ENCODE data around the gene GRIK1. TPM values are rescaled to one million over a fixed set of nuclear protein-coding genes. Genes with fewer than 3 reads are reported as not detected.

GRIK1 gene
- total RNA-seq, 1 experiment from 2014 or later: 0.09 TPM

- POLR2A ChIA-PET: no interaction called here
Measured at GRCh38 chr21:29524055-29524454, 415.7 kb downstream of the GRIK1 start.

GRCh38 chr21:29523646-29524045, 416.1 kb downstream of the GRIK1 start:
- CTCF ChIA-PET: no interaction called here
- ATAC-seq (no peak), DNase-seq (ENCODE audit: low spot score) (no peak)
- no peaks in the 10 kb centered on the region for H3K4me1 Mint-ChIP-seq
- peaks cover 33% of the 10 kb centered on the region for H3K36me3 Mint-ChIP-seq
- H3K9me3 Mint-ChIP-seq: peaks cover 42% of the 10 kb centered on the region
- POLR2A ChIA-PET: no interaction called here
- no peak overlapping the region for H3K4me3 Mint-ChIP-seq
- no peaks in the 10 kb centered on the region; the same call in 1 of the 2 replicates for H3K27me3 Mint-ChIP-seq (ENCODE audit: low read depth)
- no peak for TF ChIP-seq ZNF263 (CRISPR knock-in tag; IDR thresholded peaks at IDR 0.05; ENCODE audit: low read depth)
- no peak for TF ChIP-seq ETV6 (CRISPR knock-in tag; IDR thresholded peaks at IDR 0.05)
- TF ChIP-seq ARID4B (CRISPR knock-in tag; IDR thresholded peaks at IDR 0.05; ENCODE audit: borderline replicate concordance): no peak
- TF ChIP-seq, protein P1, sequence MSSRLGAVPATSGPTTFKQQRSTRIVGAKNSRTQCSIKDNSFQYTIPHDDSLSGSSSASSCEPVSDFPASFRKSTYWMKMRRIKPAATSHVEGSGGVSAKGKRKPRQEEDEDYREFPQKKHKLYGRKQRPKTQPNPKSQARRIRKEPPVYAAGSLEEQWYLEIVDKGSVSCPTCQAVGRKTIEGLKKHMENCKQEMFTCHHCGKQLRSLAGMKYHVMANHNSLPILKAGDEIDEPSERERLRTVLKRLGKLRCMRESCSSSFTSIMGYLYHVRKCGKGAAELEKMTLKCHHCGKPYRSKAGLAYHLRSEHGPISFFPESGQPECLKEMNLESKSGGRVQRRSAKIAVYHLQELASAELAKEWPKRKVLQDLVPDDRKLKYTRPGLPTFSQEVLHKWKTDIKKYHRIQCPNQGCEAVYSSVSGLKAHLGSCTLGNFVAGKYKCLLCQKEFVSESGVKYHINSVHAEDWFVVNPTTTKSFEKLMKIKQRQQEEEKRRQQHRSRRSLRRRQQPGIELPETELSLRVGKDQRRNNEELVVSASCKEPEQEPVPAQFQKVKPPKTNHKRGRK (CRISPR knock-in tag; IDR thresholded peaks at IDR 0.05; ENCODE audit: borderline replicate concordance): no peak
- no peak for TF ChIP-seq GRHL2 (CRISPR knock-in tag; IDR thresholded peaks at IDR 0.05; ENCODE audit: insufficient replicate concordance, severe bottlenecking)
- TF ChIP-seq, protein P2, sequence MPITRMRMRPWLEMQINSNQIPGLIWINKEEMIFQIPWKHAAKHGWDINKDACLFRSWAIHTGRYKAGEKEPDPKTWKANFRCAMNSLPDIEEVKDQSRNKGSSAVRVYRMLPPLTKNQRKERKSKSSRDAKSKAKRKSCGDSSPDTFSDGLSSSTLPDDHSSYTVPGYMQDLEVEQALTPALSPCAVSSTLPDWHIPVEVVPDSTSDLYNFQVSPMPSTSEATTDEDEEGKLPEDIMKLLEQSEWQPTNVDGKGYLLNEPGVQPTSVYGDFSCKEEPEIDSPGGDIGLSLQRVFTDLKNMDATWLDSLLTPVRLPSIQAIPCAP (CRISPR knock-in tag; IDR thresholded peaks at IDR 0.05): no peak
- no peak for TF ChIP-seq ELF4 (CRISPR knock-in tag; IDR thresholded peaks at IDR 0.05; ENCODE audit: low read depth)
- no peak for TF ChIP-seq SMAD3 (CRISPR knock-in tag; IDR thresholded peaks at IDR 0.05; ENCODE audit: borderline replicate concordance)
- no peak for TF ChIP-seq KAT7 (CRISPR knock-in tag; IDR thresholded peaks at IDR 0.05; ENCODE audit: borderline replicate concordance)
- no peak for TF ChIP-seq ZMAT4 (CRISPR knock-in tag; IDR thresholded peaks at IDR 0.05)
- TF ChIP-seq MAX (CRISPR knock-in tag; IDR thresholded peaks at IDR 0.05): no peak
- no peak for TF ChIP-seq FOXP1 (CRISPR knock-in tag; IDR thresholded peaks at IDR 0.05; ENCODE audit: borderline replicate concordance)
- TF ChIP-seq ZNF423 (CRISPR knock-in tag; IDR thresholded peaks at IDR 0.05): no peak
- TF ChIP-seq, protein P3, sequence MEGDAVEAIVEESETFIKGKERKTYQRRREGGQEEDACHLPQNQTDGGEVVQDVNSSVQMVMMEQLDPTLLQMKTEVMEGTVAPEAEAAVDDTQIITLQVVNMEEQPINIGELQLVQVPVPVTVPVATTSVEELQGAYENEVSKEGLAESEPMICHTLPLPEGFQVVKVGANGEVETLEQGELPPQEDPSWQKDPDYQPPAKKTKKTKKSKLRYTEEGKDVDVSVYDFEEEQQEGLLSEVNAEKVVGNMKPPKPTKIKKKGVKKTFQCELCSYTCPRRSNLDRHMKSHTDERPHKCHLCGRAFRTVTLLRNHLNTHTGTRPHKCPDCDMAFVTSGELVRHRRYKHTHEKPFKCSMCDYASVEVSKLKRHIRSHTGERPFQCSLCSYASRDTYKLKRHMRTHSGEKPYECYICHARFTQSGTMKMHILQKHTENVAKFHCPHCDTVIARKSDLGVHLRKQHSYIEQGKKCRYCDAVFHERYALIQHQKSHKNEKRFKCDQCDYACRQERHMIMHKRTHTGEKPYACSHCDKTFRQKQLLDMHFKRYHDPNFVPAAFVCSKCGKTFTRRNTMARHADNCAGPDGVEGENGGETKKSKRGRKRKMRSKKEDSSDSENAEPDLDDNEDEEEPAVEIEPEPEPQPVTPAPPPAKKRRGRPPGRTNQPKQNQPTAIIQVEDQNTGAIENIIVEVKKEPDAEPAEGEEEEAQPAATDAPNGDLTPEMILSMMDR (IDR thresholded peaks at IDR 0.05): no peak
- TF ChIP-seq NFATC4 (CRISPR knock-in tag; IDR thresholded peaks at IDR 0.05): no peak
- no peak for TF ChIP-seq ZNF317 (CRISPR knock-in tag; IDR thresholded peaks at IDR 0.05; ENCODE audit: borderline replicate concordance, low read depth)
- TF ChIP-seq CREB1 (CRISPR knock-in tag; IDR thresholded peaks at IDR 0.05): no peak
- TF ChIP-seq ZBTB43 (CRISPR knock-in tag; IDR thresholded peaks at IDR 0.05): no peak
- no peak for TF ChIP-seq FOXK1 (CRISPR knock-in tag; IDR thresholded peaks at IDR 0.05)
- no peak for TF ChIP-seq MXD4 (CRISPR knock-in tag; IDR thresholded peaks at IDR 0.05; ENCODE audit: borderline replicate concordance)
- no peak overlapping the region for H3K27ac Mint-ChIP-seq

More at GRCh38 chr21:29524055-29524454, 415.7 kb downstream of the GRIK1 start:
- Mint-ChIP-seq H3K27me3 (ENCODE audit: low read depth) (no peaks in the 10 kb centered on the region; the same call in 1 of the 2 replicates), H3K9me3 (peaks cover 46% of the 10 kb centered on the region), H3K4me3 (no peak overlapping the region), H3K36me3 (peaks cover 34% of the 10 kb centered on the region), H3K4me1 (no peaks in the 10 kb centered on the region), H3K27ac (no peak overlapping the region)
- CTCF ChIA-PET: no interaction called here
- DNase-seq (ENCODE audit: low spot score) (no peak), ATAC-seq (no peak)
- TF ChIP-seq EMX1 (CRISPR knock-in tag; IDR thresholded peaks at IDR 0.05) (no peak), CBFB (CRISPR knock-in tag; IDR thresholded peaks at IDR 0.05; ENCODE audit: low read depth) (no peak), USF2 (CRISPR knock-in tag; IDR thresholded peaks at IDR 0.05) (no peak), ESRRA (CRISPR knock-in tag; IDR thresholded peaks at IDR 0.05; ENCODE audit: borderline replicate concordance) (no peak)
